ENCODE measurements around the gene SLC6A8.
"Not testable (repeated sequence)": the region's sequence is repeated elsewhere in the genome, so short reads cannot be mapped to it uniquely, and the experiment has no call there.

The SLC6A8 gene

DNA sequence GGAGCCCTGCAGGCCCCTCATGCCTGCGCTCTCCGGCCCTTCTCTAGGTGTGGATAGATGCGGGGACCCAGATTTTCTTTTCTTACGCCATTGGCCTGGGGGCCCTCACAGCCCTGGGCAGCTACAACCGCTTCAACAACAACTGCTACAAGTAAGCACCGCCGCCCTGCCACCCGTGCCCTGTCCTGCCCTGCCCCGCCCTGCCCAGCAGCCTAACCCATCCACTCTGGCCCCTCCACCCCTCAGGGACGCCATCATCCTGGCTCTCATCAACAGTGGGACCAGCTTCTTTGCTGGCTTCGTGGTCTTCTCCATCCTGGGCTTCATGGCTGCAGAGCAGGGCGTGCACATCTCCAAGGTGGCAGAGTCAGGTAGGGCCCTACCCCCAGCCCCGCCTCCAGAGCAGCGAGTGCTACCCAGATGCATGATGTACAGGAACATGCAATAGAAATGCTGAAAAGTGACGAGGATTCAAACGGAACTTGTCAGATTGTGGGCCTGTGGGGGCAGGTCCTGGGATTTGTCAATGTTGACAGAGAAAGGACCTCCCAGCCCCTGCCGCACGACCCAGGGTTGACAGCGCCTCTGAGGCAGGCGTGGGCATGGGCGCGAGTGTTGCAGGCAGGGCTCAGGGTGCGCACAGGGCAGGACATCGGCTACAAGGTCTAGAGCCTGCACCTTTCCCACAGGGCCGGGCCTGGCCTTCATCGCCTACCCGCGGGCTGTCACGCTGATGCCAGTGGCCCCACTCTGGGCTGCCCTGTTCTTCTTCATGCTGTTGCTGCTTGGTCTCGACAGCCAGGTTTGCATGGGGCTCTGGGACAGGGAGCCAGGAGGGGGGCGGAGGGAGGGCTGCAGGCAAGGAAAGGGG, 5.7 kb downstream of the SLC6A8 start:
- DNase-seq (ENCODE audit: low read depth) = no peak

DNA sequence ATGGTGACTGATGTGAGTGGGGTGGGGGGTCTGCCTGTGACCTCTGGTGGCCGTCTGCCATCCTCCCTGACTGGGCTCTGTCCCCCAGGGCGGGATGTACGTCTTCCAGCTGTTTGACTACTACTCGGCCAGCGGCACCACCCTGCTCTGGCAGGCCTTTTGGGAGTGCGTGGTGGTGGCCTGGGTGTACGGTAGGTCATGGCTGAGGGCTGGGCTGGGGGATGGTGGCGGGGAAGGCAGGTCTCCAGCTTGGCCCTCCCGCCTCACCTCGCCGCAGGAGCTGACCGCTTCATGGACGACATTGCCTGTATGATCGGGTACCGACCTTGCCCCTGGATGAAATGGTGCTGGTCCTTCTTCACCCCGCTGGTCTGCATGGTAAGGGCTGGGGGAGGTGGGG, 6.5 kb downstream of the SLC6A8 start:
- DNase-seq (ENCODE audit: low read depth) = not testable (repeated sequence)

DNA sequence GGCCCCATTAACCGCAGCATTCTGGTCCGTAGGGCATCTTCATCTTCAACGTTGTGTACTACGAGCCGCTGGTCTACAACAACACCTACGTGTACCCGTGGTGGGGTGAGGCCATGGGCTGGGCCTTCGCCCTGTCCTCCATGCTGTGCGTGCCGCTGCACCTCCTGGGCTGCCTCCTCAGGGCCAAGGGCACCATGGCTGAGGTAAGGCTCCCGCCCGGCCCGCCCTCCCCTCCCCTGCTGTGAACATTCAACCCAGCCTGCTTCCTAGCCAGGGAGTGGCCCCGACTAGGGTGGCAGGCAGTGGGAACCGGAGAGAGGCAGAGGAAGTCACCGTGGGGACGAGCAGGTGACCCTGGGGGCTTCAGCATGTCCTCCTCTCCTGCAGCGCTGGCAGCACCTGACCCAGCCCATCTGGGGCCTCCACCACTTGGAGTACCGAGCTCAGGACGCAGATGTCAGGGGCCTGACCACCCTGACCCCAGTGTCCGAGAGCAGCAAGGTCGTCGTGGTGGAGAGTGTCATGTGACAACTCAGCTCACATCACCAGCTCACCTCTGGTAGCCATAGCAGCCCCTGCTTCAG, 7.1 kb downstream of the SLC6A8 start:
- DNase-seq (ENCODE audit: low read depth) = no peak

DNA sequence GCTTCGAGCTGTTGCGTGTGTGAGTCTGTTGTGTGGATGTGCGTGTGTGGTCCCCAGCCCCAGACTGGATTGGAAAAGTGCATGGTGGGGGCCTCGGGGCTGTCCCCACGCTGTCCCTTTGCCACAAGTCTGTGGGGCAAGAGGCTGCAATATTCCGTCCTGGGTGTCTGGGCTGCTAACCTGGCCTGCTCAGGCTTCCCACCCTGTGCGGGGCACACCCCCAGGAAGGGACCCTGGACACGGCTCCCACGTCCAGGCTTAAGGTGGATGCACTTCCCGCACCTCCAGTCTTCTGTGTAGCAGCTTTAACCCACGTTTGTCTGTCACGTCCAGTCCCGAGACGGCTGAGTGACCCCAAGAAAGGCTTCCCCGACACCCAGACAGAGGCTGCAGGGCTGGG, 8.4 kb downstream of the SLC6A8 start:
- no peak for DNase-seq (ENCODE audit: low read depth)

DNA sequence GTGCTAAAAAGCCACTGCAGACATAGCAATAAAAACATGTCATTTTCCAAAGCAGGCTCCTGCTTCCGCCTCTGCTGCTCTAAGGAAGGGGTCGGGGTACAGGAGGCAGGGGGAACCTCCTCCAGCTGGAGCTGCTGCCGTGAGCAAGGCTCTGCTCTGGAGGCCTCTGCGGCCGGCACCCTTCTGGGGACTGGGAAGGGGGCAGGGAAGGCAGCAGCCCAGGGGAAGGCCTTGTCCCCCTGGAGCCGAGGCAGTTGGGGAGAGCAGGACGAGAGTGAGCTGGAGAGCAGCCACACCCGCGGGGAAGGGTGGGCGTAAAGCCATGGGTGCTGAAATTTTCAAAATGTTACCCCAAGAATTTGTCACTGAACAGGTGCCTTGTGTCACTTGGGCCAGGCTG, 8.8 kb downstream of the SLC6A8 start:
- not testable (repeated sequence) for DNase-seq (ENCODE audit: low read depth)

DNA sequence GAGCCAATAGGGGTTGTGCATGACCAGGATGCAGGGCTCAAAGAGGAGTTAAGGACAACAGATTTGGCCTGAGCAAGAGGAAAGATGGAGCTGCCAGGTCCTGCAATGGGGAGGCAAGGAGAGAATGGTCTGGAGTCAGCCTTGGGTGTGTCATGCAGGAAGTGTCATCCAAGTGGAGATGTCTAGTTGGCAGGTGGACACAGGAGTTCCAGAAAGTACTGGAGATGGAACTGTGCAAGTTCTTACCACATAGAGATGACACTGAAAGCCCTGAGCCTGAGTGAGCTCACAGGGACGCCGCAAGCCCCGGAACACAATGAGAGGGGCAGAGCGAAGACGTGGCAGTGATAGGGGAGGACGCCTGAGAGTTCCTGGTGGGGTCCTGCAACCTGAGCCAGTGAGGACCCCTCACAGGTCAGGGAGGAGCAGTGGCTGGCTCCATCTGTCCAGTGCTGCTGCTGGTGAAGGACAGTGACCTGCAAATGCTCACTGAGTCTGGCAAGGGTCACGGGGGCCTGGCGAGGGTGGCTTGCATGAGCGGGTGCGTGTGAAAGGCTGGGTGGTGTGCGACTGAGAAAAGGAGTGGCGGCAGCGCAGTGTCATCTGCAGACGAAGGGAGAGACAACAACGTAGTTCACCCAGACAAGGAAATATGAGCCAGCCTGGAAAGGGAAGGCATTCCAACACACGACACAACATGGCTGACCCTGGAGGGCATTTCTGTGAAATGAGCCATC, 9.4 kb downstream of the SLC6A8 start:
- not testable (repeated sequence) for DNase-seq (ENCODE audit: low read depth)

DNA sequence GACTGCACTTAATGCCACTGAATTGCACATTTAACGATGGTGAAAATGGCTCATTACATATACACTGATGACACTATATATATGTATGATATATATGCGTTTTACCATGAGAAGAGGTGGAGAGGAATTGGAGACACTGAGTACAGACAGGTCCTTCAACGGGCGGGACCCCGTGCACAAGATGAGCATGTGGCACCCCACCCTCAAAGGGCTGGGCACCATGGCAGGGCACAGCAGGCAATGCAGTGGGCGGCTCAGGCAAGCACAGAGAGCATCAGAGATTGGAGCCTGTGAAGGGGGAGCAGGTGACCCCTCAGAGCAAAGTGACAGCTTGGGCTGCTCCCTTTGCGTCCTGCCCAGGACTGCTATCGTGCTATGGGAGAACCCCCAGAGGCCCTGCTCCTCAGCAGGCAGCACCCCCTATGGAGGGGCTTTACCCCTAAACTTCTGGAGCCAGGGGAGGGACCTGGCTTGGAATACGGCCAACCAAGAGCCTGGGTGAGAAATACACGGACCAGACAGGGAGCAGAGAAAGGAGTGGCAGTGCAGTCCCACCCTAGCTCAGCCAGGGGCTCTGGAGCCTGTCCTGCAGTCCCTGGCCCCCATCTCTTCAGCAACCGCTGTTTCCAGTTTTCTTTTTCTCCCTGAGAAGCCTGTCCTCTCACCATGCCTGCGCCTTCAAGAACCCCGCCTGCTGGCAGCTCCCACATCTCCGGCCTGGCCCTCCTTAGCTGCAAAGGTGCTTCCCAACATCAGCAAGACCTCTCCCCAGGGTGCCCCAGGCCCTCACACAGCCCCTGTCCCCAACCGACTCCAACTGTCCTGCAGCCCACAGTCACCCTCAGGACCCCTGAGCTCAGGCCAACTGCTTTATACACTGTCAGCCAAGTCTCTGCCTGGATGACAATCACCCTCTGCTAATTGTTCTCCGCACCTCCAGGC, 10.5 kb downstream of the SLC6A8 start:
- no peak for DNase-seq (ENCODE audit: low read depth)

DNA sequence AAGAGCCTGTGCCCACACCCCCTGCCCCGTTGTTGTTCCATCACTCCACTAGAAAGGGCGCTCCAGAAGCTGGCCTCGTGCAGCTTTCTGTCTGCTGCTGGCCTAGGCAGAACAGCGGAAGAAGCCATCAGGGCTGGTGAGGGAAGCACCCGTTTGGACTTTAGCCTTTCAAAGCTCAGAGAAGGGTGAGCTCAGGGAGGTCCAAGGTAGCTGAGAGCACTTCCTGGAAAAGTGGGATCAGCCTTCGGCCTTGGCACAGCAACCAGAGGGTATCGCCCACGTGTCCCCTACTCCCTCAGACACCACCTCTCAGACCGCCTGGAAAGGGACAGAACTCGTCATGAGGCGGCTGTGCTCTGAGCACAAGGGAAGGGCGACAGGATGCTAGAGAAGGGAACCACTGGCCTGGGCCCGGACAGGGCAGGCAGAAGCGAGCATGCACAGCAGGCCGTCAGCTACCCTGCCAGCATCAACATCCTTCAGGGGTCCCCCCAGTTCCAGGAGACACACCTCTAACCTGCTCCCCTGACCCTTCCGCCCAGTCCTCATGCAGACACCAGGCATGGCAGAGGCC, 11.6 kb downstream of the SLC6A8 start:
- not testable (repeated sequence) for DNase-seq (ENCODE audit: low read depth)

DNA sequence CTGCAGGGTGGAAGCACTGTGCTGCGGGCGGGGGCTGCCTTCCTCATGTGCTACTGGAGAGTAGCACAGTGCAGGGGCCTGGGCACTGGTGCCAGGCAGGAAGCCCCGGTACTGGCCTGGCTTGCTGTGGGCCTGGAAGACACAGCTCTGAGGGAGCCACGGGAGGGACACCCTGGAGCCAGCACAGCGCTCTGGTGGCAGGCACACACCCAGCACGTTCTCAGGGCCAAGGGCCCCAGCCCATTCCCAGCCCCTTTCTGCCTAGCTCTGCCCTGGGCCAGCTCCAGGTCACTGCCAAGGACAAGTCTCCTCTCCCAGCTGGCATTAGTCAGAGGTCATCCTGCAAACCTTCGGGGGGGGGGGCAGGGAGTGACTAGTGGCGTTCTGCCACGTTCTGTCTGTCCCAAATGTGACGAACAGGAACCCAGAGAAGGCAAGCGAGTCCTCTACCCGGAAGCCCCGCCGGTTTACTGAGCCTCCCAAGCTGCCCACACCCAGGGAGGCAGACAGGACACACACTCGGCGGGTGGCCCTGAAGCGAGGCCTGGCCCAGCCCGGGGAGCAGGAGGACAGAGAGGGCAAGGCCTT, 12.2 kb downstream of the SLC6A8 start:
- DNase-seq (ENCODE audit: low read depth) = not testable (repeated sequence)

DNA sequence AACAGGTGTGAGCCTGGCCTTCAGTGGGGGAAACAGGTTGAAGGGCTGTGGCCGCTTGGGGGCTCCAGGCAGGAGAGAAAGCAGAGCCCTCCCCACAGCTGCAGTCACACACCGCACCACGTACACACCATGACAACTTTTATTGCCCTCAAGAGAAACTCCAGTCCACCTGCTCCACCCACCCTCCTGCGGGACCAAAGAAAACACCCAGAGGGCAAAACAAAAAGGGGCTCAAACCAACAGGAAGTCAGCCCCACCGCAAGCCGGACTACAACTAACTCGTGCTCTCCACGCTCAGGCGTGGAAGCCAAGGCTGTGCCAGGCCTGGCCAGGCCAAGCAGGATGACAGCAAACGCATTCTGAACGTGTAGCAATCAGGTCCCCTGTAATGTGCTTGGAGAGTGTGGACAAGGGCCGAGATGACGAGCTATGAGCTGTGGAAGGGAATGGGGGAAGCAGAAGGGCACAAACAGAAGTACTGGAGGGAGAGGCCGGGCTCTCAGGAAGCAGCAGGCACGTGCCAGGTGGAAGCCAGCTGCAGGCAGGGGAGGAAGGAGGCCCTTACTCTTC, 12.7 kb downstream of the SLC6A8 start:
- DNase-seq (ENCODE audit: low read depth) = no peak

DNA sequence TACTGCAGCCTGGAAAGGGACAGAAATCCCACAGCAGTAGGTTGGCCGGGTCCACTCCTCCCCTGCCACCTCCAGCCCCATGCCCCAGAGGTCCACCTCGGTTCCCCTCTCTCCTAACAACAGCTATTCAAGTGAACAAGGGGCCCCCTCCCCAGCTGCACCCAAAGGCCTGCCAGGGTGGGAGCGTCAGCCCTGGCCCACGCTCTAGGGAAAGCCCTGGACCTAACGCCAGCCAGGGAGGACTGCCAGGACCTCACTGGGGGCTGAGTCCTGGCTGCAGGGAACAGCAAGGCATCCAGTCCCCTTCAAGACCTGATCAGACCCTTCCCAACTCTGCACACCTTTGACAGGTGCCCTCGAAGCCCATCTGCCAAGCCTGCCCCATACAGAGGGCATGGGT, 13.2 kb downstream of the SLC6A8 start:
- no peak for DNase-seq (ENCODE audit: low read depth)

DNA sequence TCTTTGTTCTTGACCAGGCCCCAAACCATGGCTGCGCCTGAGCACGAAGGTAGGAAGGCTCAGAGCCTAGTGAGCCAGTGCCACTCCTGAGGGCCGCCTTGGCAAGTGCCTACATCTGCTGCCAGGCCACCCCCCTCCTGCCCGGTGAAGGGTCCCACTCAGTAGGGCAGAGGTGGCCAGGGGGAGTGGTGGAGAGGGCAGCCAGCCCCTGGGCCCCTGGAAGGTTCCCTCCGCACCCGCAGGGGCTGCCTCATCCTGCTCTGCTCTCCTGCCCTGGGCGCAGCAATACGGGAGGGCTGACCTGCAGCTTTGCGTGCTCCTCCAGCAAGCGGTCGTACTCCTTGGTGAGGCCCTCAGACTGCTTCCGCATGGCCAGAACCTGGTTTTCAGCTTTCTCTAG, 14.0 kb downstream of the SLC6A8 start:
- no peak for DNase-seq (ENCODE audit: low read depth)

DNA sequence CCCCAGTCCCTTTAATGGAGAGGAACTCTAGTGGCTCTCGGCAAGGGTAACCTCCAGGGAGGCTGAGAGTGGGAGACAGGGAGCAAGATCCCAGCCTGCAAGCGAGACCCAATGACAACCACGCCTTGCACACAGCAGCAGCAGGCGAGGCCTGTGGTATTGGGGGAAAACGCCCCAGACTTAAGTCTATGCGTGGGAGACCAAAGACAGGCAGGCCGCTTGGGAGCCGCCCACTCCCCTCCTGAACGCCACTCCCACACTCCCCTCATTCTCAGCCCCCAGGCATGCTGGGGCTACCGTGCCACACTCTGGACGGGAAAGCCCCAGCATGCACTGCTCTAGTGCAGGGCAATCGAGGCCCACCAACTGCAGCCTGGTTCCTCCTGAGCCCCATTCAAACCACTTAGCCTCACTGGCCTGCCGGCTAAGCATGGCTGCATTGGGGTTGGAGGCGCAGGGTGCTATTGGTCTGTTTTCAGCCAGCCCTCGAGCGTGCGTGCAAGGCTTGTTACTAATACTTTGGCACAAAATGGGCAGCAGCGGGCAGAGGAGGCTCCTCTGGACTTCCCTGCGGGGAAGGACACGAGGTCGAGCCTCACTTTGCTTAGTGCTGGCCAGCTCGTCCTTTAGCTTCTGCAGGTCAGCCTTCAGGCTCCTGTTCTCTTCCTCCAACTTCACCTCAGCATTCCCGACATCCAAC, 14.8 kb downstream of the SLC6A8 start:
- DNase-seq (ENCODE audit: low read depth) = no peak

DNA sequence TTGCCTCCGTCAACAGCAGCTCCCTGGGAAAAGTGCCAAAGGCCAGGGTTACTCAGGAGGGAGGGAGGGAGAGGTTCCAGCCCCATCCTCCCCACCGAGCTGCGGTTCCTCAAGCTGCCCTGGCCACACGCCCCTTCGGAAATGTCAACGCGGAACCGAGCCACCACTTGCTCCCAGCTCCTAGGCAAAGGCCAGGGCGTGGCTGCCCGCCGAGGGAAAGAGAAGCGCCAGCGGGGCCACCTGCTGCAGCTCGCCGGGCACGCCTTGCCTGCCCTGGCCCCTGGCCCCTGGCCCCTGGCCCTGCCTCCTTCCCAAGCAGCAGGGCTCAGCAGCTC, 15.3 kb downstream of the SLC6A8 start:
- peak; percentile 70 for DNase-seq (ENCODE audit: low read depth)

DNA sequence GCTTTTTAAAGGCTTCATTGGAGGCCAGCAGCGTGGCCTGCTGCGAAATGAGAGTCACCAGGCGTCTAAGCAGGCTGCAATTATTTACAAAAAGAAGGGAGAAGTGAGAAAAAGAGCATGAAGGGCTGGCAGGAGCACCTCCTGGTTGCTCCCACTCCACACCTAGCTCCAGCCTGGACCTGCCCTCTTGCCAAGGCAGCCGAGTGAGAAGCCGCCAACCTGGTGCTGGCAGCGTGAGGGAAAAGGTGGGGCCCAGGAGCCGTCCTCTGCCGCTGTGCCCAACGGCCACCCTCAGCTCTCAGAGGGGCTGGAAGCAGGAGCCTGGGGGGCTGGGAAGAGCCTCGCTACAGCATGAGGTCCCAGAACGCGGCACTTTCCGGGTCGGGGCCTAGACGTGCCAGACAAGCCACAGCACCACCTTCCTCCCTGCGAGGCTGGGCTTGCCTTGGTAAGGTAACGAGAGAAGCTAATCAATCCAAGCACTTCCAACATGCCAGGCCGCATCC, 16.3 kb downstream of the SLC6A8 start:
- DNase-seq (ENCODE audit: low read depth) = no peak

DNA sequence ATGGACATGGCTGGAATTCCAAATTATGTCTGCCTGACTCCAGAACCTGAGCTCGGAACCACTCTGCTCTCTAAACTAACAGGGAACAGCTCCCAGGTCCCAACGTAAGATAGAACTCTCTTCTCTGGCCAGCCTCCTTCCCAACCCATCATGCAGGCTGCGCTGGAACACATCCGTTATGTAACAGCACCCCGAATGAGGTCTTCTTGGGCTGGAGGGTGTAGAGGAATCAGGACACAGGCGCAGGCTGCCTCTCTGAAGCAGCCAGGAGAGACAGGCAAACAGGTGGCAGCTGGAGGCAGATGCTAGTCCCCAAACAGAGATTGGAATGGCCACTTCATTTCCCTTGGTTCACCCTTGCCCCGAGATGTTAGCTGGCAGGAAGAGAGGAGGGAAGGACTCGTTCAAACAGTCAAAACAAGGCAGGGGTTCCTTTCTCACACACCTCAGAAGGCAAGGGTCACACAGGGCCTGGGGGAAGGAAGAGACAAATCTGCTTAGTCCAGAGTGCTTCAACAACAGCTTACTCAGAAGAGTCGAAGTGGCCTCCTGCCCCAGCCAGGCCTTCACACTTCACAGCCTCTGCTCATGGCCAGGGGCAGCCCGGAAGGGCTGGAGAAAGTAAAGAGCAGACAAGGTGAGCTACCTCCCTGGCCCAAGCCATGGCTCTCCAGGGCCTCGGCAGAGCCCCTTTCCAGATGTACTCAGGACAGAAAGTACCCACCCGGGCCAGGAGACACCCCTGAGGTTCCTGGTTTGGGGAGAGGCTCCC, 17.1 kb downstream of the SLC6A8 start:
- not testable (repeated sequence) for DNase-seq (ENCODE audit: low read depth)

DNA sequence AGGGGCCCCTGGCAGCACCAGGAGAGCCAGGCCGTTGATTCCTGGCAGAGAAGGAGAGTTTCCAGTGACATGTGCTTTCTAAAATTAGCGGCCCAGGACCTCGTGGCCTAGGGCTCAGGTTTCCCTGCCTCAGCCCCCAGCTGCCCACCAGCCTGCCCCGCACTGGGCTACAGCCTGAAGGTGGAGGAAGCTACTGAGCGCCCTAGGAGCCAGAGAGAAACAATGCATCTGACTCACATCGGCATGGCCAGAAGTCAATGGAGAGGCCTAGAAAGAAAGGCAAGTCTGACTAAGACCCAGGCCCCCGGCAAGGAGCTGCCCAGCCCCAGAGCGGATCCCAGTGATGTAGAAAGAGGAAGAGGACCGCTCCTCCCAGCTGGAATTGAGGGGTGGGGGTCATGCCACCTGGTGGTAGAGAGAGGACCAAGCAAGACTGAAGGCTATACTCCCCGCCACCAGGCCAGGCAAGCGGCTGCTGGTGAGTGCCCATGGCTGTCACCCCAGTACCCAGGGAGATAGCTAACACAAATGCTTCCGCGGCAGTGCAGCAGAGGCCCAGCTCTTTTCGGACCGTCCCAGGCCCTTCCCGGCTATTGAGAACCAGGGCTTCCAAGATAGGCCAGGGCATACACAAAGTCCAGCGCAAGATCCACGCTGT, 17.8 kb downstream of the SLC6A8 start:
- DNase-seq (ENCODE audit: low read depth) = not testable (repeated sequence)

DNA sequence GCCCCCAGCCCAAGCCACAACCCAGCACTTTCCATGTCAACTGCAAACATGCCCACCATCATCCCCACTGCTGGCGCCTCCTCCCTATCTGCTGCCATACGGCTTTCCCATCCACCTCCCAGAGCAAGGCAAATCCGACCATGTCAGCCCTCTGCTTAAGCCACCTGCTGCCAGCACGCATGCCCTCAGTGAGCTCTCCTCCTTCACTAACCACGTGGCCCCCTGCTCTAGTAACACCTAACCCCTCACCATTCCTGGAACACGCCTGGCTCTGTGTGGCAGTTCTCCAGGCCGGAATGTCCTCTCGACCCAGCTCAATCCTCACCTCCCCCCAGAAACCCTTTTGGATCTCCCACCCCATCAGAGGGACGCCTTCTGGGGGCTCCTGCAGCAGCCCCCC, 19.1 kb downstream of the SLC6A8 start:
- no peak for DNase-seq (ENCODE audit: low read depth)

DNA sequence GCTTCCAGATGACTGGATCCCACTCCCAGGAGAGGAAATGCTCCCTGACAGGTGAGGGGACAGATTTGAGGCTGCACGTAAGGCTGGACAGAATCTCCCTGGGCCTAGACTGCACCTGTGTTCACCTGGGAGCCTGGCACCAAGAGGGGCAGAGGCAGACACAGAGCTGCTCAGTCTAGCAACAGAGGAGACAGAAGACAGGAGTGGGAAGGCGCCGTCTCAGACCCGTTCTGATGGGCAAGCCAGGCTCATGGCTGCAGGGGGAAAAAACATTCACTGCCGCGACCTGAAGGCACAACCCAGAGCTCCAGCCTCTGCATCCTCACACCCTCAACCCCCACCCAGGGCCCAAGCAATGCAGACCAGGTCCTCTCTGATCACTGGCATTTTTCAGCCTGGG, 19.7 kb downstream of the SLC6A8 start:
- no peak for DNase-seq (ENCODE audit: low read depth)
